Left renal cortex interstitium (tissue), 4 donors: ENCODE data around the gene C1orf35. TPM values are rescaled to one million over a fixed set of nuclear protein-coding genes. Genes with fewer than 3 reads are reported as not detected.

Experiments used
- DNase-seq, 4 donors: peaks; one replicate each; pipeline ENCODE4 v3.0.0-alpha.2; 2013; ENCODE audit warnings: low read depth in 4 of 4, low spot score in 2 of 4, missing footprints in 1 of 4
- polyA plus RNA-seq, 4 donors: library from polyadenylated mRNA; unstranded; fragments of 120-200 nt; gene quantifications; one replicate each; pipeline ENCODE4 v1.2.1, GENCODE V29; 2013; ENCODE audit not compliant: insufficient read length in 4 of 4

The C1orf35 gene
- polyA plus RNA-seq, 4 donors, result 13.1 to 26.9 (median 24.2) TPM

DNA sequence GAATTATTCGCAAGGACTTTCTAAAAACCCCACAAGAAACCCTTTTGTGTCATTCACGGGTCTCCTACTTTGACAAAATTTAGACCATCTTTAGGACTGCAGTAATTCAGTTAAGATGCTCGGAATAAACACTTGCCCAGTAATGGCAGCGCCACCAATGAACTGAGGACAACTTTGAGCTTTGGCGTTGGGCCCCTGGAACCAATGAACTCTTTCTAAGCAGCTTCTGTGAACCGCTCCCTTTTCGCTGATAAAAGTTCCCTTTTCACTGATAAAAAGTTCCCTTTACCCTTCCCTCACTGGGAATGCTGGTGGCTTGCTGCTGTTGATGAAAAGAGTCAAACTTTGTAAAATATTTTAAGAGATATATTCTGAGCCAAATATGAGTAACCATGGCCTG, 7.4 kb upstream of the C1orf35 start:
- no peak for DNase-seq

GRCh38 chr1:228109962-228110488, 6.9 kb upstream of the C1orf35 start:
- peak in 1 of 4 donors; percentile 16 for DNase-seq

DNA sequence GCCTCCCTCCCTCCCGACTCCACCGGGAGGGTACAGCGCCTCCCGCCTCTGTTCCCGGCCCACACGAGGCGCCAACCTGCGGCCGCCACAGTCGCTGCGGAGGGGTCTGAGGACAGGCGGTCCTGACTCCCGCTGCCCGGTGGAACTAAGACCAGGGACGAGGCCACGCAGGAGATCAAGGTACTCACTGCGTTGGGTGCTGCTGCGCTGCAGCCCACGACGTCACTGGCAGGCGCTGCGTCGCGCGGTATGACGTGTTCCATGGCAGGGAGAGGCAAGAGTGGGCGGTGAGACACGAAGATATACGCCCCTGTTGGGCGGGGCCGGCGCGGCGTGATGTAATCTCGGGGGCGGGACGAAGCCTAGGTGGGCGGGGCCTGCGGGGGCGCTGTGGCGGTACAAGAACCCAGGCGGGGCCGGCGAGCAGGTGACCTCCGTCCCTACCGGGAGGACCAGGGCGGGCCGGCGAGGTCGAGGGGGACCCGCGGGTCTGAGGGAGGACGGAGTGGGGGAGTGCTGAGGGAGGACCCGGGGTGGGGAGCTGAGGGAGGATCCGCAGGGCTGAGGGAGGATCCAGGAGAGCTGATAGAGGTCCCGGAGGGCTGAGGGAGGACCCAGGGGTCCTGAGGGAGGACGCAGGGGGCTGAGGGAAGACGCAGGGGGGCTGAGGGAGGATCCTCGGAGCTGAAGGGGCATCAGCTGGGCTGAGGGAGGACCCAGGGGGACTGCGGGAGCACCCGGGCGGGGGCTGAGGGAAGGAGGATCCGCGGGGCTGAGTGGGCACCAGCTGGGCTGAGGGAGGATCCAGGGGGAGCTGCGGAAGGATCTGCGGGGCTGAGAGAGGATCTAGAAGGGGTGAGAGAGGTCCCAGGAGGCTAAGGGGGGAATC, 6.2 kb upstream of the C1orf35 start, which contains the start of gene MRPL55:
Gene MRPL55, minus strand, starts transcription at position 227 of the 889 bp plus-strand sequence. CDS start 1,039 bp downstream, outside the sequence.
- DNase-seq, result peak; percentile 89 to 95 (median 92)

GRCh38 chr1:228108742-228109072, 5.6 kb upstream of the C1orf35 start:
- DNase-seq, result no peak

DNA sequence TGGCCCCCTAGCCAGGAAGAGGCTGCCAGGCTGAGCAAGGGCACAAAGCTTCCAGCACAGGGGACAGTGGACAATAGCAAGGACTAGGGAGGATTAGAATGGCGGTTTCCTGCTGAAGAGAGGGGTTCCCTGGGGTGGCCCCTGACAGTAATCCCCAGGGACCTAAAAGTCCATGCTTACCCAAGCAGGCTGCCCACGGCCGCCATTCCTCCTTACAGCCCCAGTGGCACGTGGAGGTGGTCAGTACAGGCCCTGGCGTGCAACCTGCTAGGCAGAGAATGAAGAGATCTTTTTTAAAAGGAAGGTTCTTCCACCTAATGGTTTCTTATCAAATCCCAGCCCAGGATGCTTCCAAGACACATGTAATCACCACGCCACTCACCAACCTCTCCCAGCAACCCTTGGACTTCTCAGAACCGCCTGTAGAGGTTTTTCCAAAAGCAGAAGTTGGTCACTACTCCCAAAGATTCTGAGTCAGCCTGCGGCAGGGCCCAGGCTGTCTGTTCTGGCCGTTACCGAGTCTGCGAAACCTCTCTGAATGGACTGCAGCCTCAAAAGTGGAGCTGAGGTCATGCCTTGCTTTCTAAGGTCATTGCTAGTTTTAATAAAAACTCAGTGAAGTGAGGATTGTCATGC, 5.0 kb upstream of the C1orf35 start:
- DNase-seq, result no peak

DNA sequence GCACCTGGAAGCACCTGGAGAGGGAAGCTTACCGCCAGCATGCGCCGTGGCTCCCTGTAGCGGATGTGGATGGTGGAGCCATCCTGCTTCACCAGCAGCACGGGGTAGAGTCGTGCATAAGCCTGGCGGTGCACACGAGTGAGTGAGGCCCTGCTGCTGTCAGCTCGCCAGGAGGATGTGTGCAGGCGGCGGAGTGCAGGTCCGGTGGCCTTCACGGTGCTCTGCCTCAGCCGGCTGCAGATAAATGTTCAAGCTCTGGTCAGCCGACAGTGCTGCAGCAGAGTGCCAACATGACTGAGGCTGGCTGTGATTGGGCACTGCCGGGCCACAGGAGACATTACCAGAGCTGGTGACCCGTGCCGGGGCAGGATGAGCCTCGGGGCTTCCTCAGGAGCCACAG, 4.5 kb upstream of the C1orf35 start:
- DNase-seq, result no peak

- DNase-seq, result no peak
Measured at GRCh38 chr1:228106800-228107054, 3.6 kb upstream of the C1orf35 start.

DNA sequence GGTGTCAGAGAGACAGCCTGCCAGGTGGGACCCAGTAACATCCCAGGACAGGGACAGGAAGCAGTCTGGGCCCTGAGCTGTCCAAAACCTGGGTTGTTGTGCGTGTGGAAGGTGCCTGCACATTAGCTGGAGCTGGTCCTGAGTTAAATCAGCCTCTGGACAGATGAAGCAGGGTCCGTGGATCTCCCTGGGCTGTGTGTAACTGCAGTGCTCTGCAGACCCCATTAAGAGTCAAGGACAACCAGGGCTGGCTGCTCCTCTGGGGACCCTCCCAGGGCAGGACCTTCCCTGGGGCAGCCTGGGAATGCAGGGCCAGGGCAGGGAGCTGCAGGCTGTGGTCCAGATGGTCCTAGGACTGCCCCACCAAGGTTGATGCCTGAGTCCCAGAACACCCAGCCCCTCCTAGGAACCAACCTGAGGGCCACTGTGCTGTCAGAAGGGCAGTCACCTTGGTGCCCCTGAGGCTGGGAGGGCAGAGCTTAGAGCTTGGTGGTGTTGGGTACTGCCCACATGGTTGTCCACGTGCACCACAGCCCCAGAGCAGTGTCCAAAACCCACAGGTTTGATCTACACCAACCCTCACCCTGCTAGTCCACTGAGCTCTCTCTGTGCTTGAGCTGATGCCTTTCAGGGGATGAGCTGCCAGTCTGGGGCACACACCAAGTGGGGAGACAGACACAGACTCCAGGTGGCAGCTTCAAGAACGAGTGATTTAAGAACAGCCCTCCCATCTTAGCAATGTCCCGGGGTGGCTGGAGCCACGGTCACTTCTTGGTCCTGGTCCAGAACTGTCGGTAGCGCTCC, 3.1 kb upstream of the C1orf35 start:
- no peak for DNase-seq

GRCh38 chr1:228105270-228105995, 2.3 kb upstream of the C1orf35 start:
- DNase-seq, result no peak

DNA sequence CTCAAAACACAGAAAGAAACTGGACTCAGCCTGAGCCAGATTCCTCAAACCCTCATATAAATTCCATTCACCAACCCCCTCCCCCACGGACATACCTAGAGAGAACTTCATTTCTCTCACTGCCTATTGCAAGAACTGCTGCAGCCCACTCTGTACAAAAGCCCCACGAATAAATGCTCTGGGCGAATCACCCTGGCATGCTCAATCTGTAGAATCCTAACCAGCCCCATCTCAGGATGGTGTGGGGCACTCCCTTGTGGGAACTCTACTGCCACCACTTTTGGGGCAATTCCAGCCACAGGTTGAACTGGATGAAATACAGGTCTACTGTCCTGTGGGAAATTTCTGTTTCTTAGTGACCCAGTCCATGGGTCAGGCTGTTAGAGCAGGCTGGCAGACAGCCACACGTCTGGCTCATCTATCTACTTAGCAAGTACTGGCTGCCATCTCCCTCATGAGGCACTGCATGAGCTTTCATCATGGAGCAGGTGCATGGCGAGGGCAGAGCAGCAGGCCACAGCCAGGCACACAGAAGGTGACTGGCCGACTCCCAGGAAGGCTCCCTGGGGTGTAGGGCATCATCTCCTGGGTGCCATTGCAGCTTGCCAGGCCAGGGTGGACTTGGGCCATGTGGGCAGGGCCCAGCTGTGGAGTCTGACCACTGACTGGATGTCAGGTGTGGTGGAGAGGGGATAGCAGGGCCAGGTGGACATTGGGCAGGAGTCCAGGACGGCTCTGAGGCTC, 1.6 kb upstream of the C1orf35 start:
- no peak for DNase-seq

GRCh38 chr1:228101994-228102790, 933 bp downstream of the C1orf35 start:
- no peak for DNase-seq

- DNase-seq, result no peak
Measured at GRCh38 chr1:228101614-228101993, 1.5 kb downstream of the C1orf35 start.

GRCh38 chr1:228100822-228101613, 2.1 kb downstream of the C1orf35 start:
- DNase-seq, result no peak

GRCh38 chr1:228099331-228099732, 3.8 kb downstream of the C1orf35 start:
- no peak for DNase-seq

- DNase-seq, result no peak
Measured at GRCh38 chr1:228098323-228098931, 4.7 kb downstream of the C1orf35 start.

- DNase-seq, result no peak
Measured at GRCh38 chr1:228097333-228098081, 5.6 kb downstream of the C1orf35 start.
